ENCODE results near the gene OSBPL9.

GRCh38 chr1:51717842-51718241 lies 101.0 kb downstream of the OSBPL9 start:
- TF ChIP-seq FOXM1 (IDR thresholded peaks at IDR 0.05; ENCODE audit: borderline replicate concordance) (no peak), FOXA1 (IDR thresholded peaks at IDR 0.05) (no peak), TARDBP (IDR thresholded peaks at IDR 0.05) (no peak), FOXK2 (IDR thresholded peaks at IDR 0.05) (no peak)
